ENCODE measurements around the gene CATSPER3. TPM values are rescaled to one million over a fixed set of nuclear protein-coding genes. Genes with fewer than 3 reads are reported as not detected.

The CATSPER3 gene
- total and polyA plus RNA-seq, 2 experiments from 2014 or later: 0.11 to 0.14 TPM

GRCh38 chr5:135056316-135057030, 88.8 kb downstream of the CATSPER3 start:
- TF ChIP-seq EZH2 (IDR thresholded peaks at IDR 0.05; ENCODE audit: insufficient read depth, poor library complexity, severe bottlenecking): no peak
- no peak for TF ChIP-seq EZH2phosphoT487 (IDR thresholded peaks at IDR 0.05; ENCODE audit: insufficient read depth, low read depth)

GRCh38 chr5:135057233-135057632, 89.5 kb downstream of the CATSPER3 start:
- DNase-seq: no peak
- TF ChIP-seq EZH2 (IDR thresholded peaks at IDR 0.05; ENCODE audit: insufficient read depth, poor library complexity, severe bottlenecking): no peak
- TF ChIP-seq EZH2phosphoT487 (IDR thresholded peaks at IDR 0.05; ENCODE audit: insufficient read depth, low read depth): no peak
- Histone ChIP-seq H3K36me3 (ENCODE audit: low read depth) (no peaks in the 10 kb centered on the region), H3K27ac (no peak overlapping the region), H3K4me3 (no peak overlapping the region), H3K9me3 (ENCODE audit: low read depth) (no peaks in the 10 kb centered on the region), H3K9me2 (ENCODE audit: insufficient read depth) (no peaks in the 10 kb centered on the region), H3K9ac (no peak overlapping the region), H2AFZ (no peak overlapping the region), H3K27me3 (replicated peaks; ENCODE audit: insufficient read depth) (peaks cover 63% of the 10 kb centered on the region), H3K4me1 (ENCODE audit: insufficient read depth) (no peaks in the 10 kb centered on the region), H3K79me2 (ENCODE audit: insufficient read depth) (no peaks in the 10 kb centered on the region), H3K4me2 (ENCODE audit: unreplicated experiment) (no peak overlapping the region), H3F3A (ENCODE audit: insufficient read depth) (no peaks in the 10 kb centered on the region), H4K20me1 (ENCODE audit: insufficient read depth) (no peaks in the 10 kb centered on the region)
- 16 to 17% methylated on average over 2 of the region's 2 CpGs for WGBS, 2 experiments (ENCODE audit: low coverage in 1 of 2, low lambda C conversion rate in 2 of 2, missing lambda C conversion rate in 2 of 2)
- in situ Hi-C loops (cut with MboI): no loop called here

More at GRCh38 chr5:135056316-135057030, 88.8 kb downstream of the CATSPER3 start:
- H3K9me3 ChIP-seq (ENCODE audit: low read depth): no peaks in the 10 kb centered on the region
- no peaks in the 10 kb centered on the region for H3K36me3 ChIP-seq (ENCODE audit: low read depth)
- no peak for DNase-seq
- H3K4me3 ChIP-seq: no peak overlapping the region
- no peak overlapping the region for H3K27ac ChIP-seq
- peaks cover 64% of the 10 kb centered on the region for H3K27me3 ChIP-seq (replicated peaks; ENCODE audit: insufficient read depth)
- H3K9ac ChIP-seq: no peak overlapping the region
- H3F3A ChIP-seq (ENCODE audit: insufficient read depth): no peaks in the 10 kb centered on the region
- H3K79me2 ChIP-seq (ENCODE audit: insufficient read depth): no peaks in the 10 kb centered on the region
- no peak overlapping the region for H2AFZ ChIP-seq
- H4K20me1 ChIP-seq (ENCODE audit: insufficient read depth): no peaks in the 10 kb centered on the region
- WGBS, 2 experiments (ENCODE audit: low coverage in 1 of 2, low lambda C conversion rate in 2 of 2, missing lambda C conversion rate in 2 of 2): 40 to 46% methylated on average over 8 of the region's 8 CpGs
- H3K4me2 ChIP-seq (ENCODE audit: unreplicated experiment): no peak overlapping the region
- no peaks in the 10 kb centered on the region for H3K9me2 ChIP-seq (ENCODE audit: insufficient read depth)
- in situ Hi-C loops (cut with MboI): no loop called here
- no peaks in the 10 kb centered on the region for H3K4me1 ChIP-seq (ENCODE audit: insufficient read depth)

- Histone ChIP-seq H3K27me3 (replicated peaks; ENCODE audit: insufficient read depth) (peaks cover 61% of the 10 kb centered on the region), H4K20me1 (ENCODE audit: insufficient read depth) (no peaks in the 10 kb centered on the region), H3K36me3 (ENCODE audit: low read depth) (no peaks in the 10 kb centered on the region), H3F3A (ENCODE audit: insufficient read depth) (no peaks in the 10 kb centered on the region), H3K9me3 (ENCODE audit: low read depth) (no peaks in the 10 kb centered on the region), H3K27ac (no peak overlapping the region), H3K4me2 (ENCODE audit: unreplicated experiment) (no peak overlapping the region), H3K79me2 (ENCODE audit: insufficient read depth) (no peaks in the 10 kb centered on the region), H3K9me2 (ENCODE audit: insufficient read depth) (no peaks in the 10 kb centered on the region), H3K4me3 (no peak overlapping the region), H2AFZ (no peak overlapping the region), H3K4me1 (ENCODE audit: insufficient read depth) (no peaks in the 10 kb centered on the region), H3K9ac (no peak overlapping the region)
- DNase-seq: no peak
- TF ChIP-seq EZH2phosphoT487 (IDR thresholded peaks at IDR 0.05; ENCODE audit: insufficient read depth, low read depth) (no peak), EZH2 (IDR thresholded peaks at IDR 0.05; ENCODE audit: insufficient read depth, poor library complexity, severe bottlenecking) (no peak)
- WGBS, 2 experiments (ENCODE audit: low coverage in 1 of 2, low lambda C conversion rate in 2 of 2, missing lambda C conversion rate in 2 of 2): 38 to 39% methylated on average over 8 of the region's 8 CpGs
- in situ Hi-C loops (cut with MboI): no loop called here
These were observed 90.6 kb downstream of the CATSPER3 start for GRCh38 chr5:135058331-135058732.

- in situ Hi-C loops (cut with MboI): no loop called here
- 42 to 50% methylated on average over 12 of the region's 12 CpGs for WGBS, 2 experiments (ENCODE audit: low coverage in 1 of 2, low lambda C conversion rate in 2 of 2, missing lambda C conversion rate in 2 of 2)
These were observed 91.6 kb downstream of the CATSPER3 start for GRCh38 chr5:135059000-135059923.

More at GRCh38 chr5:135059000-135059923, 91.6 kb downstream of the CATSPER3 start:
- H3K9me2 ChIP-seq (ENCODE audit: insufficient read depth): no peaks in the 10 kb centered on the region
- H3K4me2 ChIP-seq (ENCODE audit: unreplicated experiment): no peak overlapping the region
- H3K36me3 ChIP-seq (ENCODE audit: low read depth): no peaks in the 10 kb centered on the region
- no peak overlapping the region for H3K27ac ChIP-seq
- H3K79me2 ChIP-seq (ENCODE audit: insufficient read depth): no peaks in the 10 kb centered on the region
- no peaks in the 10 kb centered on the region for H3F3A ChIP-seq (ENCODE audit: insufficient read depth)
- no peaks in the 10 kb centered on the region for H3K9me3 ChIP-seq (ENCODE audit: low read depth)
- no peak overlapping the region for H3K9ac ChIP-seq
- no peak overlapping the region for H3K4me3 ChIP-seq
- H2AFZ ChIP-seq: no peak overlapping the region
- peaks cover 67% of the 10 kb centered on the region for H3K27me3 ChIP-seq (replicated peaks; ENCODE audit: insufficient read depth)
- H4K20me1 ChIP-seq (ENCODE audit: insufficient read depth): no peaks in the 10 kb centered on the region
- no peaks in the 10 kb centered on the region for H3K4me1 ChIP-seq (ENCODE audit: insufficient read depth)
- TF ChIP-seq EZH2 (IDR thresholded peaks at IDR 0.05; ENCODE audit: insufficient read depth, poor library complexity, severe bottlenecking) (no peak), EZH2phosphoT487 (IDR thresholded peaks at IDR 0.05; ENCODE audit: insufficient read depth, low read depth) (no peak)
- no peak for DNase-seq

Data from GM23248 (cell line).